Measurements from ENCODE around the gene ENGASE. TPM values are rescaled to one million over a fixed set of nuclear protein-coding genes. Genes with fewer than 3 reads are reported as not detected.

The ENGASE gene
- total and polyA plus RNA-seq, 2 of the 8 experiments (the other 6 are each of a cell fraction or from before 2014, with no cell fraction given): 9.3 to 36.1 TPM

DNA sequence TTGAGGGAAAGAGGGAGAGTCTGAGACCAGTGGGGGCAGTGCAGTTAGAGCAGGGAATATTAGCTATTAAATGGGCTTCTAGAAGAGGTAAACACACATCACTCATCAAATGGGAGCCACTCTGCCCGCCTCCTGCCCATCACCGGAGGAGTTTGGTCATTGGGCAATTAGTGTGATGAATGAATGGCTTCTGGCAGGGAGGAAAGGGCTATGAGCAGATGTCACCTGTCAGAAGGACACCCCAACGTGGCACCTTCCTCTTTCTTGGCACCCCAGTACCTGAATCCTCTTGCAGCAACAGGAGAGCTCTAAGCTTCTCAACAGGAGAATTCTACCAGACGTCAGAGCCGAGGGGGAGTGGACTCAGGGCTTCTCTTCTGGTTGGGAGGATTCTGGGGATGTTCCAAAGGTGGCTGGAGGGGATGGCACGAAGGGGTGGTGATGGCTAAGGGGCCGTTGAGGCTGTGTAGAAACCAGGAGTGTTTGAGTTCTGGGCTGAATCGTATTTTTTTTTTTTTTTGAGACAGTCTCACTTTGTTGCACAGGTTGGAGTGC, 39.6 kb upstream of the ENGASE start:
- CTCF ChIA-PET (ENCODE audit: partially characterized antibody): interaction anchor here (0.7 to 6.8 kb wide), 9 partner anchors 9 to 151 kb away, joined by 3 to 63 read pairs (median 4); no protein-coding TSS in a partner anchor
- no peaks in the 10 kb centered on the region for H3K36me3 ChIP-seq (ENCODE audit: control insufficient read depth in 2 of 4, insufficient read depth in 4 of 4, low read length in 3 of 4)
- no peak overlapping the region for H2BK12ac ChIP-seq (ENCODE audit: low read depth, low read length)
- H4K5ac ChIP-seq (ENCODE audit: insufficient read length, low read depth, low read length): no peak overlapping the region
- H2AFZ ChIP-seq (ENCODE audit: low read length): no peak overlapping the region
- H2AK5ac ChIP-seq (ENCODE audit: low read depth, low read length): no peak overlapping the region
- H3K27ac ChIP-seq (ENCODE audit: low read depth, low read length): no peak overlapping the region
- no peak for DNase-seq (ENCODE audit: low read depth in 1 of 2, low spot score in 2 of 2)
- H3K79me2 ChIP-seq (ENCODE audit: control insufficient read depth in 1 of 2, insufficient read depth in 2 of 2, low read length in 2 of 2): no peaks in the 10 kb centered on the region
- WGBS, 2 experiments (ENCODE audit: extremely low coverage in 1 of 2, insufficient coverage in 1 of 2, insufficient read length in 1 of 2, insufficient replicate concordance in 2 of 2, low coverage in 1 of 2, low lambda C conversion rate in 2 of 2, missing lambda C conversion rate in 1 of 2): 91% methylated on average over 7 of the region's 8 CpGs; no CpG with 5 or more reads in 1 of the 2 experiments
- H3K18ac ChIP-seq (ENCODE audit: extremely low read depth, low read length): no peak overlapping the region
- no peaks in the 10 kb centered on the region for H3K79me1 ChIP-seq (ENCODE audit: low read depth, low read length)
- H2BK15ac ChIP-seq (ENCODE audit: low read length): no peak overlapping the region
- H2BK5ac ChIP-seq (ENCODE audit: low read depth, low read length): no peak overlapping the region
- no peak overlapping the region for H2BK120ac ChIP-seq (replicated peaks; ENCODE audit: low read depth, low read length)
- POLR2A ChIA-PET (ENCODE audit: partially characterized antibody): no interaction called here
- TF ChIP-seq ZNF274 (IDR thresholded peaks at IDR 0.05; ENCODE audit: borderline replicate concordance, extremely low read depth, low read length) (no peak), POLR2AphosphoS5 (IDR thresholded peaks at IDR 0.05; ENCODE audit: low read depth, low read length) (no peak), FOSL1 (IDR thresholded peaks at IDR 0.05; ENCODE audit: insufficient read depth, low read depth, low read length) (no peak), PHF8 (conservative IDR thresholded peaks at IDR 0.05; ENCODE audit: low read depth, low read length) (no peak), SIN3A (conservative IDR thresholded peaks at IDR 0.05 in 1 of 2, IDR thresholded peaks at IDR 0.05 in 1 of 2; ENCODE audit: low read depth in 1 of 2, low read length in 2 of 2) (no peak), RFX5 (IDR thresholded peaks at IDR 0.05; ENCODE audit: borderline replicate concordance, low read depth, low read length) (no peak), SP2 (IDR thresholded peaks at IDR 0.05; ENCODE audit: low read length) (no peak), SP1 (IDR thresholded peaks at IDR 0.05; ENCODE audit: low read depth, low read length) (no peak), TAF7 (optimal IDR thresholded peaks at IDR 0.05; ENCODE audit: borderline replicate concordance, low read depth, low read length) (no peak)
- H3K23ac ChIP-seq (ENCODE audit: insufficient read length): no peak overlapping the region
- peaks cover 0 to 2% of the 10 kb centered on the region in 2 experiments for H4K20me1 ChIP-seq (replicated peaks in 1 of 2; ENCODE audit: control insufficient read depth in 1 of 2, insufficient read depth in 2 of 2, low read length in 2 of 2)
- no peak overlapping the region for H3K4me3 ChIP-seq (ENCODE audit: extremely low read depth in 1 of 4, insufficient read depth in 2 of 4, low read depth in 3 of 4, low read length in 4 of 4)
- no peak overlapping the region for H4K8ac ChIP-seq (ENCODE audit: extremely low read depth, insufficient read depth, low read length)
- H3K4me2 ChIP-seq (ENCODE audit: insufficient read depth in 1 of 2, low read depth in 2 of 2, low read length in 2 of 2): no peak overlapping the region
- H4K91ac ChIP-seq (replicated peaks; ENCODE audit: insufficient read length, low read length): no peak overlapping the region
- no peaks in the 10 kb centered on the region for H3K23me2 ChIP-seq (ENCODE audit: low read depth, low read length)
- no peak overlapping the region for H3K14ac ChIP-seq (ENCODE audit: insufficient read length)
- no peaks in the 10 kb centered on the region for H3K4me1 ChIP-seq (replicated peaks in 1 of 4; ENCODE audit: control insufficient read depth in 3 of 4, insufficient read depth in 4 of 4, low read length in 3 of 4)
- no peak overlapping the region for H3K56ac ChIP-seq (replicated peaks; ENCODE audit: insufficient read length, low read depth, low read length)
- H2BK20ac ChIP-seq (ENCODE audit: low read length): no peak overlapping the region
- H3K9me3 ChIP-seq (ENCODE audit: insufficient read depth in 2 of 2, low read depth in 1 of 2, low read length in 1 of 2): no peaks in the 10 kb centered on the region
- no peak overlapping the region for H3K9ac ChIP-seq (replicated peaks in 1 of 4; ENCODE audit: extremely low read depth in 1 of 4, low read depth in 3 of 4, low read length in 3 of 4)
- peaks cover 0 to 3% (median 1%) of the 10 kb centered on the region in 4 experiments; a peak in 3 of 7 replicates for H3K27me3 ChIP-seq (replicated peaks in 1 of 4; ENCODE audit: control insufficient read depth in 3 of 4, extremely low read depth in 1 of 4, insufficient read depth in 3 of 4, low read length in 3 of 4)
- no peak for FAIRE-seq
- H3K4ac ChIP-seq (replicated peaks; ENCODE audit: insufficient read length, low read depth, low read length): no peak overlapping the region
